Stimulated activated CD4-positive, alpha-beta T cell treated with anti-CD3 and anti-CD28 coated beads, TNF-alpha, amount 100 ng/mL, for 24 hours (primary cell): ENCODE results near the gene BCCIP.

Experiments used
- DNase-seq, 3 experiments: peaks; one replicate each; pipeline ENCODE4 v3.0.0-alpha.2; 2020; ENCODE audit warnings: low read depth in 3 of 3

BCCIP gene

DNA sequence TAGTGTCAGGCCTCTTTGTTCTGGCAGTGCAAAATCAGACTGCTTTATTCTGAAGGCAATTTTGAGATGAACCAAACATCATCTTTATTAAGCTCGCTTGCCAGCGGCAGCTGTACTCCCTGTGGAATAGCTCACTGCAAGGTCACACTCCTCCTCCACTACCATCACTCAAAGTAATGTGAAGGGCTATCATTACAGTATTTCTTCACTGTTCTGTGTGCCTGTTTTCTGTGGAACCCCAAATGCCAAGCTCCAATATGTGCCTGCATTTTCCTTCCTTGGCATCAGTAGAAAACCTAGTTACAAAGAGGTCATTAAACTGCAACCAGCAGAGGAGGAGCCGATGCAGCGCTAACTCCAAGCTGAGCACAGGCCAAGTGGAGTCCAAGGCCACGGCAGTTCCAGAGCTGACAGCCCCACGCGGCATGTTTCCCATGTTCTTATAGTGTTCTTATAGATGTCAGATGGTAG lies 21.4 kb downstream of the BCCIP start:
- no peak for DNase-seq

DNA sequence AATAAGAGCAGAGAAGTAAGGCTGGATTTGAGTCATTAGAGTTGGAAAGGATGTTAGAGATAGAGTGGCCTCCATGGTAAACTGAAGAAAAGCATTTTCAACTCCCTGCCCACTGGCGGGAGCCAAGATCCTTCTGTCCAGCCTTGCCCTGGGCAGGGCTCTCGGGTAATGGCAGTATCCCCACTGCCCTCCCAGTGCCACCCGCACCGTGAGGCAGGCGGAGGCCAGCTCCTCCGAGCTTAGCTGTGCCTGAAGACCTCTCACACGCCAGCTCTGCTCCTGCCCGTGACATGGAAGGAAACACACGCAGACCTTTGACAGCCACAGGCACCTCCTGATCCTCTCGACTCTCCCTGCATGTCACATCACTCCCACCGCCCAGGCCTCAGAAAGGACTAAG lies 22.3 kb downstream of the BCCIP start:
- DNase-seq: no peak

DNA sequence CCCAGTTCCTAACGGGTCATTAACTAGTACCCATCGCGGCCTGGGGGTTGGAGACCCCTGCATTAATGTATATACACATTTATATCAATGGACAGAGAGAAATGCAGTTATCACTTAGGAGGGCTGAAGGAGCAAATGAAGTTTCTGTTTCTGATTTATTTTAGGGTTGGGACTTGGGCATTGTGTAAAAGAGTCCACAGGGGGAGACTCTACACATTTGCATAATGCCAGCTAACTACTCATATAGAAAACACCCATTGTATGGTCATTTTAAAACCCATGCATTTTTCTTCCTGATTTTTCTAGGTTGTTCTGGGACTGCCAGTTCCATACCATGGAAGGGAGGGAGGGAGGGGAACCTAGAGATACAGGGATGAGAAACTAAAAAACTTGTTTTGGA lies 23.5 kb downstream of the BCCIP start:
- no peak for DNase-seq

- DNase-seq: no peak
Observed at GRCh38 chr10:125848371-125848770, 25.0 kb downstream of the BCCIP start.

DNA sequence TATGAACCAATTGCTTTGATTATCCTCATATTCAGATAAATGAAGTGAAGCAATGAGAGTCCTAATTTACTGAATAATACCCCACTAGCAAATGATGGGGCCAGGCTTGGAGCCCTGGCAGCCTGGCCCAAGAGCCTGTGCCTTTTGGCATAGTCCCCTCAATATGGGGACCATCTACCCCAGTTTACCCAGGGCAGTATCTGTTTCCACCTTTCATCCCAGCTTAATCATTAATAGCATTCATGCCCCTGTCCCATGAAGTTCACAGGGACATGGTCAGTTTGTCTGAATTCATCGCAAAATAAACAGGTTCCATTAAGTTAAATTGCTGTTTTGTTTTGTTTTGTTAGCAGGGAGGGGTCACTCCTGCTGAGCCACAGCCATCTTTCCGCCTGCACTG lies 25.5 kb downstream of the BCCIP start:
- DNase-seq: no peak

DNA sequence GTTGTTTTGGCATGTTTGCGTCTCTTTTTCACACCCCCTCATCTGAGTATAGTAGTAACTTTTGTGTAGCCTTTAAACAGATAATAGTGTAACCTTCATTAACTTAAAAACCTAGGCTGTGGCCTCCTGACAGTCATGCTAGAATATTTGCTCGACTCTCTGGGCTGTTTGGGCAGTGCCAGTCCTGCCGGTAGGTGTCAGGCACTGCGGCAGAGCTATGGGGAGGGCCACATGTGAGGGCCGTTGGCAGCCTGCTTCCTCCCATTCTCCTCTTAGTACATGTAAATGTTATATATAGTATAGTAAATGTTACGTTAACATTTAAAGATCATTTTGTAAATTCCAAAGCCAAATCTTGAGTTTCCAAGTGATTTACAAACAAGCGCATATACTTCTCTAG lies 26.1 kb downstream of the BCCIP start:
- DNase-seq: no peak

GRCh38 chr10:125850766-125851731 lies 27.7 kb downstream of the BCCIP start:
- no peak for DNase-seq

- no peak for DNase-seq
Observed at GRCh38 chr10:125852487-125852886, 29.1 kb downstream of the BCCIP start.

DNA sequence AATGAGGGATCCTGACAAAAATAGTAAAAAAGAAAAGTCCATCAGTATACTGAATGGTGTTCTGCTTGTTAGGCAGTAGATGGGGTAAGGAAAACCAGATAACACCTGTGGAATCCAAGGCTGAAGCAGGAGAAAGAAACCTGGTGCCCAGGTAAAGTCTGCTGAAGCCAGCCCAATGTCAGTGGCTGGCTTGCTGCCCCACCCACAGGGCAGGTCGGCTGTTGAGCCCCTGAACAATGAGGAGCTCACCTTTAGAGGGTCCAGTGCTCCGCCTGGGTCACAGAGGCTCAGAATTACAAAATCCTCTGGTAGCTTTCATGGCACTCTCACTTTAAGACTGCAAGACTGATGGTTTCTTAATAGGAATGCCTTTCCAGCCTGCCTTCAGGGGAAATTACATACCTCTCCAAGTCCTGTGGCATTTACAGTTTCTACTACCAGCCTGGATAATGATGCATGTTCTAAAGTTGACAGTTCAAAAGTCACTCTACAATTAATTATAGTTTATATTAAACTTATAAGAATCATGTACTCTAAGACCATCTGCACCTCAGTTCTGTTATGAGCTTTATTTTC lies 33.9 kb downstream of the BCCIP start:
- DNase-seq: no peak

DNA sequence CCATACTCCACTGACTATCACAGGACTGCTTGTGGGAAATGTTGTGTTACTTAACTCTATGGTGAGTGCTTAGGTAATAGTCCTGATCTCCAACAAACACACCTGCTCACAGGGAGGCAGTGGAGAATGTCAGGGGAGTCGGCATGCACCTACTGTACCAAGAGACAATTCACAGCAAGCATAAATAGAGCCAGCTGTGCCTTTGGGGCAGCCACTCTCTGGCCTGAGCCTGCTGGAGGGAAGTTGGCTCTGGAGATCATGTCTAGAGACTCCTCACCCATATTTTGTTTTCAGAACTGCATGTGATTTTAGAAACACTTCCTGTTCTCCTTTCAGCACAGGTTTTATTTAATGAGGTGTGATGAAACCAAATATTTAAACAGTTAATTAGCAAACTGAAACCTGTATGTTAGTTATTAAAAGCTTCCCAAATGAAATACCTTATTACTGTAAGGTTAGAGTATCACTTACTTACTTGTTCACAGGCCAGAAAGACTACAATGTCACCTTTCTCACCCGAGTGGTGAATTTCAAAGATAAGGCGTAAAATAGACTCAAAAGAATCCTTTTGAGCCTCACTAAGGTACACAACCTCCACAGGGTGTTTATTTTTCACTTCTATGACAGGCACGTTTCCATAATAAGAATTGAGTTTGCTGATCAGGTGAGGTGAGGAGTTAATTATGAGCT lies 35.9 kb downstream of the BCCIP start:
- no peak for DNase-seq

GRCh38 chr10:125865120-125865519 lies 41.8 kb downstream of the BCCIP start:
- DNase-seq: no peak

DNA sequence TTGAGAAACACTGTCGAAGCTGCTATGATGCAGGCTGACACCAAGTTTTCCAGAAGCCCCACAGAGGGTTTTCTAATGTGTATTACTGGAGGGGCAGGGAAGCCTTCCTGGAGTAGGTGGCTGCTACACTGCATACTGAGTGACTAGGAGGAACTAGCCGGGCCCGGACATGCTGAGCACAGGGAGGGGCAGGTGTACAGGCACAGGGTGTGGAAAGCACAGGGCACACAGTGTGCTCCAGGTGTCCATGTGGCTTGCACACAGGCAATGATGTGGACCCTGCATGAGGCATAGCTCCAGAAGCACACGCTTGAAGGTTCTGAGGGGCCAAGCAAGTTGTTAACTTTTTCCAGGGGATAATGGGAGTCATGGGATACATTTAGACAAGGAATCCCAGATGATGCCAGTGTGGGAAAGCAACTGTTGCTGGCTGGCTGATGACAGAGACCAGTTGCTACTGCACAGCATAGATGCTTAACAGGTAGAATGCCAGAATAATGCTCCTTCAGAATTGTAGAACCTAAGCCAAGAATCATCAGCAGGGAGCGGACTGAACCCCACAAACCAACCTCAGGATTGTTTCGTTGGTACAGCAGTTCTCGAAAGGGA lies 43.2 kb downstream of the BCCIP start:
- no peak for DNase-seq

DNA sequence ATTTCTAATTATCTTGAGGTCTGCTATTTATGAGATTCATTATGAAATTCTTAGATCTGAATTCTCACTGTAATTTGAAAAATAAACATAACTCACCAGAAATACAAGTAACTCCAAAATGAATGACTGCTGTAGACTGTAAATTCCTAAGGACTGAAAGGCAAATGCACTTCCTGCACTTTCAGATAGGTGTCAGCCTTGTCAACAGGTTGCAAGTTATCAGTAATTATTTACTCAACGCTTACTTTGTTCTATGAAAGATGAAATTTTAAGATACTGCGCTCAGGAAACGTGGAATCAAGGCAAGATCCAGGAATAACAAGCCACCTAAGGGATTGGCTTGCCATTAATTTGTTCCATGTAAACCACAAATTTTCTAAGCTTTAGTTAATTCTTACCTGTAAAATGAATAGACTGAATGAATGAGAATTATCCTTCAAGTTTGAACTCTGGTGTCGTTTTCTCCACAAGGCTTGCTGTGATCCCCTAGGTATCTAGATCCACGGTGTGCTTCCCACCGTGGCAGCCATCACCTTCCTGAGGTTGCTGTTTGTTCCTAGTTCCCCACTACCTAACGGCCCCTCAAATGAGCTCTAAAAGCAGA lies 45.1 kb downstream of the BCCIP start:
- DNase-seq: no peak

- DNase-seq: no peak
Observed at GRCh38 chr10:125871338-125871737, 48.0 kb downstream of the BCCIP start.

GRCh38 chr10:125878957-125879835 lies 55.9 kb downstream of the BCCIP start:
- no peak for DNase-seq

- no peak for DNase-seq
Observed at GRCh38 chr10:125880719-125881118, 57.4 kb downstream of the BCCIP start.

- DNase-seq: no peak
Observed at GRCh38 chr10:125881192-125881591, 57.8 kb downstream of the BCCIP start, which contains the start of gene DHX32. Gene DHX32, minus strand, starts transcription at chr10:125881292. Its CDS starts 468 bp downstream, at chr10:125880824.

- DNase-seq: no peak
Observed at GRCh38 chr10:125882596-125882995, 59.2 kb downstream of the BCCIP start.

DNA sequence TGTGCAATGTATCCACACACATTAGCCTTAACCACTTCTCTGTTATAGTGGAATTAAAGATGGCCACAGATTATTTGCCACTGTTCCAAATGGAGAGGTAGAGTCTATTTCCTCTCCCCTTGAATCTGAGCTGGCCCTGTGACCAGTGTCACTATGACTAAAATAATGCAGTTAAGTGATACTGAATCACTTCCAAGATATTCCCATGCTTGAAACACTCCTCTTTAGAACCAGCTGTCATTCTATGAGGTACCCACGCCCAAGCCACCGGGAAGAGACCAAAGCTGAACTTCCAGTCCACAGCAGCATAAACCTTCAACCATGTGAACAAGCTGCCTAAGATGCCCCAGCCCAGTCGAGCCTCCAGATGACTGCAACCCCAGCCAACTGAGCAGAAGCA lies 59.9 kb downstream of the BCCIP start:
- no peak for DNase-seq
